GM19025 (cell line): Measurements from ENCODE around the gene C1orf21.

Experiments used
- ATAC-seq: cut with Tn5 transposase; IDR thresholded peaks from one replicate; pipeline ENCODE4 v1.9.1; 2021; ENCODE audit warnings: mild to moderate bottlenecking, low read depth, moderate library complexity; ENCODE audit not compliant: unreplicated experiment

Gene C1orf21

GRCh38 chr1:184385865-184386311, 941 bp upstream of the C1orf21 start:
- ATAC-seq, result no peak

DNA sequence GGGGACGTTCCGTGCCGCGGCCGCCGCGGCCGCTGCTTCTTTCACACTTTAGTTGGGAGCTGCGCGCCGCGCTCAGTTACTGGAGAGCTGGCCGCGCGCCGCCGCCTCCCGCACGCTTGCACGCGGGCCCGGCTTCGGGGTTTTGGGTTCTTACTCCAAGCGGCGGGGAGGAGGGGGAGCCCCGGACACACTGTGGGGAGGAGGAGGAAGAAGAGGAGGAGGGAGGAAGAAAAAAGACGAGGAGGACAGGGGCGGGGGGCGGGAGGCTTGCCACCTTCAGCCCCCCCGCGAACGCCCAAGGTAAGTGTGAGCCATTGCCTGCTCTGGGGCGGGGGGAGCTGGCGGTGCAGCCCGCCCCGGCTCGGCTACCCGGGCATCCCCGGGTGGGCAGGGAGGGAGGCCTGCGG, 243 bp downstream of the C1orf21 start:
- no peak for ATAC-seq

DNA sequence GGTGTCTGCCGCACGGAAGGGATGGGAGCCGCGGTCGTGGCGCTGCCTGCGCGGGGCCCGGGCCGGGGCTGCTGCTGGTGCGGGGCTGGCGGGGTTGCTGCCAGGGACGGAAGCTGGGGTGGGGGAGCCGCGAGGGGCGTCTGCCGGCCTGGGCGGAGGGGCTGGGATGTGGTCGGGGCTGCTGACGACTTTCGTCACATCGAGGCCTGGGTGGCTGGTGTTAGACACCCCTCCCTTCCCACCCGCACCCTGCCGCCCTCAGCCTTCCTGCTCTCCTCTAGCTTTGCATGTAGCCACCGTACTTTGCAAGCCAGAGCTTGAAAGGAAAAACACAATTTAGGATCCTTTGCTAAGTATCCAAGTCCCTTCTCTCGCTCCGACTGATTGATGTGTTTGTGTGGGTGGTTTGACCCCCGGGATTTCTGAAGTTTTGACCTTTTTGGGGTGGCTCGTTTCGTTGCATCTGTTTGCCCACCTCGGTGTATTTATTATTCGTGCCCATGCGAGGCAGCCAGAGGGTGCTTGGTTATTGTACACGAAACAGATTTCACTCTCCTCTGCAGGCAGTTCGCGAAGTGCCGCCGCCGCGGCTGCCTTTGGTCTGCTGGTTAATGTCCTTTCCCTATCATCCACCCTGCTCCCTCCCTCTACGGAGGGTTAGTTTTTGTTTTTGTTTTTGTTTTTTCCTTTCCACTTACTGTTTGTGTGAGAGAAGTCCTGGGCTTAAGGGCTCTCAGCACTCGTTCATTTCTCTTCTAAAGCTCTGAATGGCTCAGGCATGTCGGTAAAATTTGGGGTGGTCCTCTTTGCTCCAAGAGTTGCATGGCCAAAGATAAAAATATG, 868 bp downstream of the C1orf21 start:
- no peak for ATAC-seq

- ATAC-seq, result no peak
Observed at GRCh38 chr1:184388319-184388889, 1.6 kb downstream of the C1orf21 start.

DNA sequence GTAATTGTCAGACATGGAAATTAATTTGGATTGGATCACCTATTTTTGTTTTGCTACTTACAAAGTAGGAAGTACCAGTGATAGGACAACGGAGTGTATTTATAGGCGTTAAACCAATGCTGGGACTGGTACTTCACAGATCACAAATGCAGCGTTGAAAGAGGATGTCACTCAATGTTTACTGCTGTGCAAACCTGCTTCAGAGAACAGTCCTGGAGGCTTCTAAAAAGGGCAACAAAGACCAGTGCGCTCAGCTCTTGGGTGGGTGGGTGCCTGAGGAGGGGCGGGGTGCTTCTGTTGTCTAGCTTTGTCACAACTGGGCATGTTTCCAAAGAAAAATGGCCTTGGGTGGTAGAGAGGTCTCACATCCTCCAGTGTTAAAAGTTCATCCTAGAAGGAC, 2.1 kb downstream of the C1orf21 start:
- no peak for ATAC-seq

GRCh38 chr1:184389446-184389845, 2.6 kb downstream of the C1orf21 start:
- no peak for ATAC-seq

GRCh38 chr1:184390889-184391288, 4.1 kb downstream of the C1orf21 start:
- no peak for ATAC-seq

DNA sequence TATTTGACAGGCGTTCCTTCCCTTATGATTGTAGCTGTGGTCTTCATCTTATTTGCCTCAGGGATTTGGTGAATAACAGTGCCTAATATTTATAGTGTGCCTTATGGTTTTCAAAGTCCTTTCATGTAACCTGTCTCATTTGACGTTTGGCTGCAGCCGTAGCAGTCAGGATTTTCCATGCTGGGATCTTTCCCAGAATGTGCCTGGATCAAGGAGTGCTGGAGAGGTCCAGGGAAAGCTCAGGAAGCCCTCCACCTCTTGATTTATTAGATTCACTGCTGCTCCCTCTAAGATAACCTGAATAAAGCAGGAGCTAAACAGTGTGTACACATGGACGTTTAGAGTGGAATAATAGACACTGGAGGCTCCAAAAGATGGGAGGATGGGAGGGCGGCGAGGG, 5.2 kb downstream of the C1orf21 start:
- no peak for ATAC-seq

GRCh38 chr1:184392779-184393522, 6.1 kb downstream of the C1orf21 start:
- no peak for ATAC-seq

GRCh38 chr1:184393962-184394361, 7.1 kb downstream of the C1orf21 start:
- no peak for ATAC-seq

- ATAC-seq, result no peak
Observed at GRCh38 chr1:184395370-184395769, 8.5 kb downstream of the C1orf21 start.

DNA sequence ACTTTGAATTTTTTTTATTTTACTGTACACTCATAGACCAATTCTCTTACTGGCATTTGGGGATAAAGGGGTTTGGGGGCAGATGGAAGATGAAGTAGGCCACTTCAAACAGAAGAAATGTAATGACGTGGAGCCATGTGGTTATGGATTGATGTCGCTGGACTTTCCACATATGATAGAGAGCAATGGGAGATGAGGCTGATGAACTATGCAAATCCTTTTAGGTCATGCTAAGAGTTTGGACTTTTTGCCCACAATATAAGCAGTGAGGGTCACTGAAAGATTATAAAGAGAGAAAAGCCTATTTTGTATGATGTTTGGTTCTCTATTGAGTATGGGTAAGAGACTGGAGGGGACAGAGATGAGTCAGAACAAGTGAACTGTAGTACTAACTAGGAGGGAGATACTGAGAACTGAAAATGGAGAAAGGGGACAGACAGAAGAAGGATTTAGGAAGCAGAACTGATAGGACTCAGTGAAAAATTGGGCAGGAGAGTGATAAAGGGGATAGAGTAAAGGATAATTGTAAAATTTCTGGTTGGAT, 9.2 kb downstream of the C1orf21 start:
- ATAC-seq, result no peak

DNA sequence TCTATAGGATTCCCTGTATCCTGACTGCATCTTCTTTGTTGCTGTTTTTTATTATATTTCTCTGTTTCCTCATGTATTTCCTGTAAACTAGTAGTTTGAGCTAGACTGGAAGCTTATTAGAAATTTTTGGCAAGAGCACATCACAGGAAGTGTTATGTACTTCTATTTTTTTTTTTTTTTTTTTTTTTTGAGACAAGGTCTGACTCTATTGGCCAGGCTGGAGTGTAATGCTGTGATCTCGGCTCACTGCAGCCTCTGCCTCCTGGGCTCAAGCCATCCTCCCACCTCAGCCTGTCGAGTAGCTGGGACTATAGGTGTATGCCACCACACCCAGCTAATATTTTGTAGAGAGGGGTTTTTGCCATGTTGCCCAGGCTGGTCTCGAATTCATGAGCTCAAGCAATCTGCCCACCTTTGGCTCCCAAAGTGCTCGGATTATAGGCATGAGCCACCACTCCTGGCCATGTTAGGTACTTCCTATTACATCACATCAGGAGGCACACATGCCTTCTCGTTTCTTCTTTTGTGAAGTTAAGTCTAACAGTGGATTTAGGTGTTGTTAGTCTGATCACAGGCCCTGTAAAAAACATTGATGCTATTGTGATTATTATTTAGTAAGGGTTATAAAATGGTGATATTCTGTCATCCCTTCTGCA, 12.5 kb downstream of the C1orf21 start:
- ATAC-seq, result no peak

DNA sequence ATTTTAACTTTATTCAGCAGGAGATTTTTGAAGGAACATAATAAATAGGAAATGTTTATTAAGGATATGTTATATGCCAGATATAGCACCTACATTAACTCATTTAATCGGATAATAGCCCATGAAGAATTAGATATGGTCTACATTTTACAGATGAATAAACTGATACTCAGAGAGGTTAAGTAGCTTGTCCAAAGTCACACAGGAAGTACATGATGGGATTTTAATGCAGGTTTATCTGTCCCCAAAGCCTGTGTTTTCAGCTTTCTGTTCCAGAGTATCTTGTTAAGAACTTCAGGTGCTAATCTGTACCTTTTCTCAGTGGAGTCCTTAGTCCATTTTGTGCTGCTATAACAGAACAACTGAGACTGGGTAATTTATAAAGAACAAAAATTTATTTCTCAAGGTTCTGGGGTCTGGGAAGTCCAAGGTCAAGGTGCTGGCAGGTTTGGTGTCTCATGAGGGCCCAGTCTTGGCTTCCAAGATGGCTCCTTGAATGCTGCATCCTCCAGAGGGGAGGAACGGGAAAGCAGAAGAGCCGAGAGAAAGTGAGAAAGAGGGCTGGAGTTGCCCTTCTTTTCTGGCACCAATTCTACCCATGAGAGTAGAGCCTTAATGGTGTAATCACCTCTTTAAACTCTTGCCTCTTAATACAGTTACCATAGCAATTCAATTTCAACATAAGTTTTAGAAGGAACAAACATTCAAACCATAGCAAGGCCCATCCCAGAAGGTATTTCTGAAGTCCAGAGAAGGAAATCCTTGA, 17.3 kb downstream of the C1orf21 start:
- no peak for ATAC-seq

DNA sequence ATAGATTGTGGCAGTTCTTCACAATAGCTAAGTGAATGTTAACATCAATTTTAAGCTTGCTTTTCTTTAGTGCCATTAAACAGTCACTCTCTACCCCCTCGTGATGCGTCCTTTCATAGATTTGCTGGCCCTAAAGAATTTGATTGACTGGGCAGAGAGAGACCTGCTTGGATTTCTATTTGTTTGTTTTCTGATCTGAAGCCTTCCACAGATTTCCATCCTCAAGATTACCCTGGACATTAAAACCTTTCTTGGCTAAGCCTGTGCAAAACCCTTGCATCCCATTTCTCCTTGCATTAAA, 17.8 kb downstream of the C1orf21 start:
- ATAC-seq, result no peak

DNA sequence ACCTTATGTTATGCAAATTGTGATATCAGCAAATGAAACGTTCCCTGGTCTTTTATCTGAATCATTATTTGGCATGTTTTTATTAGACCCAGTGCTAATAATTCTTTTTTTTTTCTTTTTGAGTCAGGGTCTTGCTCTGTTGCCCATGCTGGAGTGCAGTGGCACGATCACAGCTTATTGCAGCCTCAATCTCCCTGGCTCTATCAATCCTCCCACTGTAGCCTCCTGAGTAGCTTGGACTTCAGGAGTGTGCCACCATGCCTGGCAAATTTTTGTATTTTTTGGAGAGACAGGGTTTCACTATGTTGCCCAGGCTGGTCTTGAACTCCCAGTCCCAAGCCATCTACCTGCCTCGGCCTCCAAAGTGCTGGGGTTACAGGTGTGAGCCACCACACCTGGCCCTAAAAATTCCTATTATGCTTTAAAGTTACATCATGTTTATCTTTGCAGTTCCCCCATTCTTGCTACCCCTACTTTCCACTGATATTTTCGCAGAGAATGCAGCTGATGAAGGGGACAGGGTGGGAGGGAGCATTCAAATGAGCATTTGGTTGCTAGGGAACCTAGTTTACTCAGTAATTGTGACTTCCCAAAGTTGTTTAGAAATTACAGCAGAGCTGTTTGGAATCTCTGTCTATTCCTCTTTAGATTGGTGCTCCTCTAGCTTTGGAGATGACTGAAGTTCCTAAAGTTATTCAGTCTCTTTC, 18.4 kb downstream of the C1orf21 start:
- ATAC-seq, result no peak

GRCh38 chr1:184405801-184406142, 18.9 kb downstream of the C1orf21 start:
- no peak for ATAC-seq

DNA sequence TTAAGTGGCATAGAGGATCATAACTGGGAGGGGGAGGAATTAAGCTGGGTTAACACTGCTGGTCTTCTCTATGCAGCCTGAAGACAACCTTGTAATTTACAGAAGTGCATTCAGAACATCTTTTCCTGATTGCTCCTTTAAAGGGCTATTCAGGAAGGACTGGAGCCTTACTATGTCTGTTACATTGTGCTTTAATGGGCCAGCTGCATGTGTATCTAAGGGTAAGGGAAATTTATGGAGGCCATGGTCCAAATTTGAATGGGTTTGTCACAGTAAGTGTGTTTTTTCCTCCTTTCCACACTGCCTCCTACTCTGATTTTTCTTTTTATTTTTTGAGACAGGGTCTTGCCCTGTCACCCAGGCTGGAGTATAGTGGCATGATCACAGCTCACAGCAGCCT, 19.6 kb downstream of the C1orf21 start:
- no peak for ATAC-seq

- ATAC-seq, result no peak
Observed at GRCh38 chr1:184407816-184408510, 21.1 kb downstream of the C1orf21 start.
